CD4-positive, alpha-beta memory T cell (primary cell): ENCODE results near the gene ABCF3. TPM values are rescaled to one million over a fixed set of nuclear protein-coding genes. Genes with fewer than 3 reads are reported as not detected.

Experiments
- CTCF ChIA-PET: fragments of 350-600 bp; sonication (Branson Sonifier 250); formaldehyde crosslinking; loops from one replicate; lab custom pipeline; 2021; ENCODE audit warnings: inconsistent platforms; ENCODE audit not compliant: partially characterized antibody; lab: Charles Lee
- POLR2A ChIA-PET: fragments of 350-600 bp; sonication (Branson Sonifier 250); formaldehyde crosslinking; loops from one replicate; lab custom pipeline; 2021; ENCODE audit not compliant: partially characterized antibody; lab: Charles Lee
- DNase-seq, 5 donors: peaks; one replicate each; pipeline versions ENCODE4 v3.0.0 to v3.0.0-alpha.2; 2020 to 2022; ENCODE audit warnings: mixed read lengths in 1 of 5
- H3K27ac ChIP-seq: one replicate; pipeline ENCODE4 v1.7.0; 2013; ENCODE audit warnings: low read depth, low read length
- H3K27me3 ChIP-seq: 2 replicates; pipeline ENCODE4 v1.7.0; 2013; ENCODE audit warnings: mild to moderate bottlenecking, low read length, moderate library complexity; ENCODE audit not compliant: insufficient read depth
- H3K36me3 ChIP-seq: 2 replicates; pipeline ENCODE4 v1.7.0; 2013; ENCODE audit warnings: mild to moderate bottlenecking, low read length, moderate library complexity; ENCODE audit not compliant: insufficient read depth
- H3K4me1 ChIP-seq: 2 replicates; pipeline ENCODE4 v1.7.0; 2013; ENCODE audit warnings: mild to moderate bottlenecking, low read length, moderate library complexity; ENCODE audit not compliant: insufficient read depth
- H3K4me3 ChIP-seq, 2 donors: one replicate each; pipeline ENCODE4 v1.7.0; 2013; ENCODE audit warnings: low read length in 2 of 2, mild to moderate bottlenecking in 1 of 2
- H3K9me3 ChIP-seq, 2 donors: one replicate each; pipeline ENCODE4 v1.7.0; 2013; ENCODE audit warnings: low read length in 2 of 2, control low read depth in 1 of 2; ENCODE audit not compliant: control insufficient read depth in 1 of 2
- H3K27ac Mint-ChIP-seq, 7 donors: one replicate each; pipeline ENCODE4 v1.8.0; 2020 to 2021; ENCODE audit warnings: mixed read lengths in 7 of 7, mild to moderate bottlenecking in 6 of 7, inconsistent platforms in 3 of 7, moderate library complexity in 3 of 7
- H3K27me3 Mint-ChIP-seq, 2 donors: one replicate each; pipeline ENCODE4 v1.8.0; 2020 to 2021; ENCODE audit warnings: mixed read lengths in 2 of 2
- H3K36me3 Mint-ChIP-seq, 2 donors: one replicate each; pipeline ENCODE4 v1.8.0; 2020 to 2021; ENCODE audit warnings: mixed read lengths in 2 of 2, inconsistent platforms in 1 of 2, mild to moderate bottlenecking in 1 of 2
- H3K4me1 Mint-ChIP-seq, 4 donors: one replicate each; pipeline ENCODE4 v1.8.0; 2020 to 2021; ENCODE audit warnings: mixed read lengths in 4 of 4, mild to moderate bottlenecking in 1 of 4
- H3K4me3 Mint-ChIP-seq, 8 donors: one replicate each; pipeline ENCODE4 v1.8.0; 2020 to 2021; ENCODE audit warnings: mixed read lengths in 8 of 8, mild to moderate bottlenecking in 7 of 8, moderate library complexity in 6 of 8, inconsistent platforms in 3 of 8
- H3K9me3 Mint-ChIP-seq, 8 donors: one replicate each; pipeline ENCODE4 v1.8.0; 2020 to 2021; ENCODE audit warnings: mixed read lengths in 8 of 8, mild to moderate bottlenecking in 5 of 8, inconsistent platforms in 3 of 8, moderate library complexity in 1 of 8
- intact Hi-C: fragments of 100-400 bp; cut with micrococcal nuclease; formaldehyde crosslinking; loops from one replicate; pipeline ENCODE4 v1.15.1; 2023
- polyA plus RNA-seq, 2 donors: library from polyadenylated mRNA; unstranded; fragments of 300-500 nt; fragmentation: Illumina TruSeq; gene quantifications; one replicate each; pipeline ENCODE4 v1.2.3, GENCODE V29; 2021
- total RNA-seq, 2 experiments: library from RNA; stranded (reverse); gene quantifications; one replicate each; pipeline ENCODE4 v1.2.3, GENCODE V29; 2021

ABCF3 gene
- total and polyA plus RNA-seq, 4 experiments from 2014 or later: 32.0 to 124 (median 88.4) TPM

- Histone ChIP-seq H3K27me3 (no peaks in the 10 kb centered on the region), H3K36me3 (peaks cover 66% of the 10 kb centered on the region), H3K4me3 (no peak overlapping the region), H3K4me1 (peaks cover 5% of the 10 kb centered on the region), H3K9me3 (no peaks in the 10 kb centered on the region), H3K27ac (no peak overlapping the region)
- no peaks in the 10 kb centered on the region for H3K27me3 Mint-ChIP-seq
- intact Hi-C loops: no loop called here
- no peak overlapping the region for H3K27ac Mint-ChIP-seq
- peak overlapping the region in 1 of 8 donors; percentile 55 for H3K4me3 Mint-ChIP-seq
- DNase-seq: no peak
- ChIA-PET CTCF (no interaction called here), POLR2A (no interaction called here)
- H3K4me1 Mint-ChIP-seq: peaks cover 5 to 16% (median 11%) of the 10 kb centered on the region in 4 donors
- H3K9me3 Mint-ChIP-seq: no peaks in the 10 kb centered on the region
- H3K36me3 Mint-ChIP-seq: peaks cover 36 to 78% of the 10 kb centered on the region in 2 donors
These were observed 6.9 kb downstream of the ABCF3 start for GRCh38 chr3:184192889-184193288.

- H3K4me3 Mint-ChIP-seq: no peak overlapping the region
- no peaks in the 10 kb centered on the region for H3K9me3 Mint-ChIP-seq
- peak overlapping the region in 2 of 7 donors; percentile 13 to 72 for H3K27ac Mint-ChIP-seq
- H3K36me3 ChIP-seq: peaks cover 54% of the 10 kb centered on the region
- DNase-seq: no peak
- peaks cover 35 to 68% of the 10 kb centered on the region in 2 donors for H3K36me3 Mint-ChIP-seq
- H3K4me1 ChIP-seq: no peaks in the 10 kb centered on the region
- intact Hi-C loops: no loop called here
- H3K27me3 ChIP-seq: no peaks in the 10 kb centered on the region
- peaks cover 1 to 6% (median 2%) of the 10 kb centered on the region in 4 donors for H3K4me1 Mint-ChIP-seq
- H3K4me3 ChIP-seq: no peak overlapping the region
- ChIA-PET CTCF (interaction anchor here (3.0 kb wide), 1 partner anchor 34 kb away, joined by 10 read pairs; no protein-coding TSS in a partner anchor), POLR2A (no interaction called here)
- no peaks in the 10 kb centered on the region for H3K9me3 ChIP-seq
- no peaks in the 10 kb centered on the region for H3K27me3 Mint-ChIP-seq
- no peak overlapping the region for H3K27ac ChIP-seq
These were observed 8.1 kb downstream of the ABCF3 start for GRCh38 chr3:184193991-184194539.

GRCh38 chr3:184196536-184196935 is 10.5 kb downstream of the ABCF3 start:
- no peak for DNase-seq
- CTCF ChIA-PET: interaction anchor here (1.0 to 3.0 kb wide), 2 partner anchors 27 to 31 kb away, joined by 3 to 10 read pairs; no protein-coding TSS in a partner anchor
- H3K27me3 Mint-ChIP-seq: no peaks in the 10 kb centered on the region

GRCh38 chr3:184198509-184198908 is 12.5 kb downstream of the ABCF3 start:
- H3K4me3 ChIP-seq: no peak overlapping the region
- H3K9me3 ChIP-seq: no peaks in the 10 kb centered on the region
- no peaks in the 10 kb centered on the region for H3K27me3 ChIP-seq
- no peak for DNase-seq
- Mint-ChIP-seq H3K36me3 (peaks cover 22 to 25% of the 10 kb centered on the region in 2 donors), H3K4me1 (no peaks in the 10 kb centered on the region), H3K9me3 (no peaks in the 10 kb centered on the region), H3K27ac (no peak overlapping the region), H3K27me3 (peaks cover 0 to 1% of the 10 kb centered on the region in 2 donors), H3K4me3 (no peak overlapping the region)
- ChIA-PET CTCF (interaction anchor here (2.3 kb wide), 1 partner anchor 29 kb away, joined by 7 read pairs; no protein-coding TSS in a partner anchor), POLR2A (no interaction called here)
- H3K27ac ChIP-seq: no peak overlapping the region
- no peaks in the 10 kb centered on the region for H3K4me1 ChIP-seq
- peaks cover 13% of the 10 kb centered on the region for H3K36me3 ChIP-seq
- intact Hi-C loops: no loop called here

More at GRCh38 chr3:184196536-184196935, 10.5 kb downstream of the ABCF3 start:
- H3K9me3 ChIP-seq: no peaks in the 10 kb centered on the region
- Mint-ChIP-seq H3K9me3 (no peaks in the 10 kb centered on the region), H3K4me1 (no peaks in the 10 kb centered on the region), H3K27ac (no peak overlapping the region), H3K4me3 (no peak overlapping the region), H3K36me3 (peaks cover 30 to 44% of the 10 kb centered on the region in 2 donors)
- POLR2A ChIA-PET: no interaction called here
- no peak overlapping the region for H3K27ac ChIP-seq
- peaks cover 32% of the 10 kb centered on the region for H3K36me3 ChIP-seq
- H3K27me3 ChIP-seq: no peaks in the 10 kb centered on the region
- no peak overlapping the region for H3K4me3 ChIP-seq
- intact Hi-C loops: no loop called here
- no peaks in the 10 kb centered on the region for H3K4me1 ChIP-seq

GRCh38 chr3:184200825-184201224 is 14.8 kb downstream of the ABCF3 start:
- Mint-ChIP-seq H3K9me3 (no peaks in the 10 kb centered on the region), H3K4me1 (no peaks in the 10 kb centered on the region), H3K27me3 (peaks cover 6% of the 10 kb centered on the region in 2 donors), H3K4me3 (no peak overlapping the region), H3K36me3 (peaks cover 2 to 3% of the 10 kb centered on the region in 2 donors), H3K27ac (no peak overlapping the region)
- Histone ChIP-seq H3K9me3 (no peaks in the 10 kb centered on the region), H3K36me3 (no peaks in the 10 kb centered on the region), H3K27ac (no peak overlapping the region), H3K27me3 (no peaks in the 10 kb centered on the region), H3K4me3 (no peak overlapping the region), H3K4me1 (no peaks in the 10 kb centered on the region)
- no peak for DNase-seq
- CTCF ChIA-PET: interaction anchor here (2.3 kb wide), 1 partner anchor 26 kb away, joined by 7 read pairs; no protein-coding TSS in a partner anchor
- intact Hi-C loops: no loop called here
- POLR2A ChIA-PET: no interaction called here

GRCh38 chr3:184203526-184203925 is 17.5 kb downstream of the ABCF3 start:
- H3K36me3 Mint-ChIP-seq: no peaks in the 10 kb centered on the region
- no peaks in the 10 kb centered on the region for H3K4me1 ChIP-seq
- no peak overlapping the region for H3K4me3 Mint-ChIP-seq
- no peak overlapping the region for H3K27ac Mint-ChIP-seq
- no peaks in the 10 kb centered on the region for H3K4me1 Mint-ChIP-seq
- peaks cover 16 to 17% of the 10 kb centered on the region in 2 donors for H3K27me3 Mint-ChIP-seq
- no peak for DNase-seq
- ChIA-PET POLR2A (no interaction called here), CTCF (interaction anchor here (1.0 to 3.1 kb wide), 2 partner anchors 18 to 24 kb away, joined by 3 to 21 read pairs; no protein-coding TSS in a partner anchor)
- no peaks in the 10 kb centered on the region for H3K27me3 ChIP-seq
- intact Hi-C loops: no loop called here
- no peaks in the 10 kb centered on the region for H3K36me3 ChIP-seq
- no peak overlapping the region for H3K27ac ChIP-seq
- no peaks in the 10 kb centered on the region for H3K9me3 Mint-ChIP-seq
- no peaks in the 10 kb centered on the region for H3K9me3 ChIP-seq
- H3K4me3 ChIP-seq: no peak overlapping the region

- ChIA-PET POLR2A (no interaction called here), CTCF (no interaction called here)
- no peak overlapping the region for H3K4me3 ChIP-seq
- H3K4me1 Mint-ChIP-seq: no peaks in the 10 kb centered on the region
- no peak overlapping the region for H3K27ac ChIP-seq
- no peaks in the 10 kb centered on the region for H3K36me3 Mint-ChIP-seq
- no peaks in the 10 kb centered on the region for H3K4me1 ChIP-seq
- no peaks in the 10 kb centered on the region for H3K9me3 ChIP-seq
- H3K36me3 ChIP-seq: no peaks in the 10 kb centered on the region
- no peak for DNase-seq
- no peaks in the 10 kb centered on the region for H3K9me3 Mint-ChIP-seq
- peaks cover 14 to 17% of the 10 kb centered on the region in 2 donors for H3K27me3 Mint-ChIP-seq
- intact Hi-C loops: no loop called here
- H3K27ac Mint-ChIP-seq: peak overlapping the region in 1 of 7 donors; percentile 5
- H3K4me3 Mint-ChIP-seq: no peak overlapping the region
- H3K27me3 ChIP-seq: no peaks in the 10 kb centered on the region
These were observed 23.3 kb downstream of the ABCF3 start for GRCh38 chr3:184209146-184209923.
